B cell (primary cell): ENCODE data around the gene BUD13. TPM values are rescaled to one million over a fixed set of nuclear protein-coding genes. Genes with fewer than 3 reads are reported as not detected.

Experiments used
- ATAC-seq: fragments of 200-7000 bp; cut with Tn5 transposase; one replicate; pipeline ENCODE4 v1.10.0; 2021; ENCODE audit warnings: low read depth, mild to moderate bottlenecking, moderate number of reproducible peaks, moderate library complexity
- CTCF ChIA-PET: fragments of 350-600 bp; sonication (Branson Sonifier 250); formaldehyde crosslinking; loops from one replicate; lab custom pipeline; 2021; ENCODE audit warnings: antibody characterized with exemption, inconsistent platforms; lab: Charles Lee
- POLR2A ChIA-PET: fragments of 350-600 bp; sonication (Branson Sonifier 250); formaldehyde crosslinking; loops from one replicate; lab custom pipeline; 2021; ENCODE audit warnings: antibody characterized with exemption; lab: Charles Lee
- DNase-seq: peaks from one replicate; pipeline ENCODE4 v3.0.0; 2013
- H2AFZ ChIP-seq: 2 replicates; pipeline ENCODE4 v1.6.1; 2012; ENCODE audit warnings: mild to moderate bottlenecking, low read depth, low read length; ENCODE audit not compliant: insufficient read depth, poor library complexity, severe bottlenecking
- H3K27ac ChIP-seq, 2 donors: 1 replicate in 1 of 2; 2 replicates in 1 of 2; pipeline ENCODE4 v1.5.1; 2012 to 2013; ENCODE audit warnings: low read length in 2 of 2, mild to moderate bottlenecking in 2 of 2, moderate library complexity in 1 of 2
- H3K27me3 ChIP-seq, 4 experiments: fragments of 200-600 bp in 1 of 4; sonication (generic) in 1 of 4; replicated peaks in 1 of 4; 1 replicate in 2 of 4; 2 replicates in 2 of 4; pipeline versions ENCODE4 v1.6.1 to v1.7.0; 2013 to 2016; ENCODE audit warnings: low read length in 3 of 4, mild to moderate bottlenecking in 2 of 4, mixed read lengths in 1 of 4, moderate library complexity in 1 of 4; ENCODE audit not compliant: insufficient read depth in 4 of 4, control insufficient read depth in 3 of 4; ENCODE audit errors: control extremely low read depth in 1 of 4
- H3K36me3 ChIP-seq, 2 experiments: replicated peaks in 1 of 2; 1 replicate in 1 of 2; 2 replicates in 1 of 2; pipeline versions ENCODE4 v1.6.1 to v1.7.1; 2013; ENCODE audit warnings: low read length in 1 of 2; ENCODE audit not compliant: insufficient read depth in 2 of 2, control insufficient read depth in 1 of 2; ENCODE audit errors: control extremely low read depth in 1 of 2, extremely low read depth in 1 of 2
- H3K4me1 ChIP-seq, 2 donors: fragments of 200-600 bp in 1 of 2; sonication (generic) in 1 of 2; 1 replicate in 1 of 2; 2 replicates in 1 of 2; pipeline versions ENCODE4 v1.5.1 to v1.6.1; 2013 to 2017; ENCODE audit warnings: low read length in 2 of 2; ENCODE audit not compliant: control insufficient read depth in 2 of 2, insufficient read depth in 2 of 2
- H3K4me2 ChIP-seq: replicated peaks from 2 replicates; pipeline ENCODE3; 2012; ENCODE audit warnings: mild to moderate bottlenecking, low read depth, low read length; ENCODE audit not compliant: poor library complexity, severe bottlenecking
- H3K4me3 ChIP-seq, 5 experiments: fragments of 200-600 bp in 1 of 5; sonication (generic) in 1 of 5; 1 replicate in 3 of 5; 2 replicates in 2 of 5; pipeline versions ENCODE4 v1.5.1 to v1.7.0; 2011 to 2016; ENCODE audit warnings: low read length in 4 of 5, mild to moderate bottlenecking in 4 of 5, low read depth in 2 of 5, control low read depth in 1 of 5, moderate library complexity in 1 of 5; ENCODE audit not compliant: insufficient read depth in 1 of 5; ENCODE audit errors: control extremely low read depth in 1 of 5, extremely low read depth in 1 of 5
- H3K79me2 ChIP-seq: fragments of 200-600 bp; sonication (generic); one replicate; pipeline ENCODE4 v1.6.0; 2016; ENCODE audit warnings: low read length; ENCODE audit not compliant: control insufficient read depth, insufficient read depth
- H3K9ac ChIP-seq: fragments of 200-600 bp; sonication (generic); 2 replicates; pipeline ENCODE4 v1.6.1; 2017; ENCODE audit warnings: mild to moderate bottlenecking, low read length, moderate library complexity
- H3K9me3 ChIP-seq, 3 donors: one replicate each; pipeline versions ENCODE4 v1.6.1 to v1.7.1; 2013; ENCODE audit warnings: low read length in 2 of 3; ENCODE audit not compliant: control insufficient read depth in 2 of 3, insufficient read depth in 1 of 3; ENCODE audit errors: control extremely low read depth in 1 of 3
- H4K20me1 ChIP-seq: 2 replicates; pipeline ENCODE4 v1.6.0; 2012; ENCODE audit warnings: mild to moderate bottlenecking, low read length; ENCODE audit not compliant: insufficient read depth, control insufficient read depth, poor library complexity, severe bottlenecking
- H3K27ac Mint-ChIP-seq: one replicate; pipeline ENCODE4 v1.8.0; 2021; ENCODE audit warnings: mixed read lengths
- H3K27me3 Mint-ChIP-seq: one replicate; pipeline ENCODE4 v1.8.0; 2021; ENCODE audit warnings: mixed read lengths
- H3K4me1 Mint-ChIP-seq: one replicate; pipeline ENCODE4 v1.8.0; 2021; ENCODE audit warnings: mixed read lengths
- H3K4me3 Mint-ChIP-seq: one replicate; pipeline ENCODE4 v1.8.0; 2021; ENCODE audit warnings: mixed read lengths
- H3K9me3 Mint-ChIP-seq: one replicate; pipeline ENCODE4 v1.8.0; 2022; ENCODE audit warnings: mixed read lengths; ENCODE audit not compliant: insufficient read depth
- EZH2 ChIP-seq: IDR thresholded peaks from 2 replicates; pipeline ENCODE4 v1.6.1; 2012; ENCODE audit warnings: borderline replicate concordance, low read depth, mild to moderate bottlenecking, moderate library complexity, low read length; ENCODE audit not compliant: insufficient read depth, poor library complexity, severe bottlenecking
- WGBS: methylation state at CpG from one replicate; pipeline ENCODE4 v1.1.5; 2013; ENCODE audit warnings: missing lambda C conversion rate; ENCODE audit not compliant: insufficient coverage; 5-methylcytosine and 5-hydroxymethylcytosine counted together
- intact Hi-C: fragments of 100-400 bp; cut with micrococcal nuclease; formaldehyde crosslinking; loops from one replicate; pipeline ENCODE4 v1.10.0; 2022
- polyA plus RNA-seq: library from polyadenylated mRNA; depleted of rRNA; stranded (reverse); fragments of >200 nt; gene quantifications from 2 replicates; pipeline ENCODE4 v1.2.3, GENCODE V29; 2012
- total RNA-seq, 2 donors: library from RNA; stranded (reverse); fragments of 120-200 nt in 1 of 2; gene quantifications; 1 replicate in 1 of 2; 2 replicates in 1 of 2; pipeline versions ENCODE4 v1.2.3 to v1.2.4, GENCODE V29; 2013 to 2022
- TF ChIP-seq, protein P1 (sequence below): fragments of 200-600 bp; IDR thresholded peaks from one replicate; pipeline ENCODE4 v1.8.0; 2022; ENCODE audit warnings: antibody characterized with exemption, mild to moderate bottlenecking

The BUD13 gene
- total and polyA plus RNA-seq, 2 donors (not counting 1 experiment from before 2014, with no cell fraction given) = 14.1 to 24.2 TPM

GRCh38 chr11:116721988-116722387 is 50.8 kb downstream of the BUD13 start:
- Histone ChIP-seq H3K27ac (no peak overlapping the region), H3K79me2 (no peaks in the 10 kb centered on the region), H3K36me3 (no peaks in the 10 kb centered on the region), H3K4me1 (no peaks in the 10 kb centered on the region), H3K9ac (no peak overlapping the region), H3K4me2 (no peak overlapping the region), H2AFZ (no peak overlapping the region), H3K9me3 (no peaks in the 10 kb centered on the region), H3K27me3 (no peaks in the 10 kb centered on the region), H4K20me1 (no peaks in the 10 kb centered on the region), H3K4me3 (no peak overlapping the region)
- ATAC-seq = no peak
- H3K9me3 Mint-ChIP-seq = no peaks in the 10 kb centered on the region
- TF ChIP-seq, protein P1, sequence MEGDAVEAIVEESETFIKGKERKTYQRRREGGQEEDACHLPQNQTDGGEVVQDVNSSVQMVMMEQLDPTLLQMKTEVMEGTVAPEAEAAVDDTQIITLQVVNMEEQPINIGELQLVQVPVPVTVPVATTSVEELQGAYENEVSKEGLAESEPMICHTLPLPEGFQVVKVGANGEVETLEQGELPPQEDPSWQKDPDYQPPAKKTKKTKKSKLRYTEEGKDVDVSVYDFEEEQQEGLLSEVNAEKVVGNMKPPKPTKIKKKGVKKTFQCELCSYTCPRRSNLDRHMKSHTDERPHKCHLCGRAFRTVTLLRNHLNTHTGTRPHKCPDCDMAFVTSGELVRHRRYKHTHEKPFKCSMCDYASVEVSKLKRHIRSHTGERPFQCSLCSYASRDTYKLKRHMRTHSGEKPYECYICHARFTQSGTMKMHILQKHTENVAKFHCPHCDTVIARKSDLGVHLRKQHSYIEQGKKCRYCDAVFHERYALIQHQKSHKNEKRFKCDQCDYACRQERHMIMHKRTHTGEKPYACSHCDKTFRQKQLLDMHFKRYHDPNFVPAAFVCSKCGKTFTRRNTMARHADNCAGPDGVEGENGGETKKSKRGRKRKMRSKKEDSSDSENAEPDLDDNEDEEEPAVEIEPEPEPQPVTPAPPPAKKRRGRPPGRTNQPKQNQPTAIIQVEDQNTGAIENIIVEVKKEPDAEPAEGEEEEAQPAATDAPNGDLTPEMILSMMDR = no peak
- TF ChIP-seq EZH2 = no peak
- H3K4me3 Mint-ChIP-seq = no peak overlapping the region
- intact Hi-C loops = no loop called here
- H3K27me3 Mint-ChIP-seq = peaks cover 25% of the 10 kb centered on the region
- ChIA-PET CTCF (interaction anchor here (0.6 to 1.9 kb wide), 2 partner anchors 11 to 574 kb away, joined by 3 to 5 read pairs; no protein-coding TSS in a partner anchor), POLR2A (no interaction called here)
- no peak overlapping the region for H3K27ac Mint-ChIP-seq
- 71% methylated on average over 1 of the region's 4 CpGs for WGBS
- no peaks in the 10 kb centered on the region for H3K4me1 Mint-ChIP-seq
- DNase-seq = no peak

DNA sequence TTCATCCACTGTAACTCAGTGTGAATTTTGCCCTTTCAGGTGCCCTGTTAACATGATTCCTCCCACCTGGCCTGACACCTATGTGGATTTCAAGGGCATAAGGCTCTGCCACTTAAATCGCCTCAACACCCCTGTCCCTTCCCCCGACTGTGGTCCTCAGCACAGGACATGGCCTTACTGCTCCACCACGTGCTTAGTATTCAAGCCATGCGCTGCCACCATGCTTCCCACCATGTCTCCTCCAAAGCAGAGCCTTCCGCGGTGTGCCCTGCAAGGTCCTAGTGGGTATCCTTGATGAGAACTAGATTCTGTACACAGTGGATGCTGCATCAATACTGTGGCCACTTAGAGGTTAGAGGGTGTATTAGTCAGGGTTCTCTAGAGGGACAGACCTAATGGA is 51.9 kb downstream of the BUD13 start:
- H3K4me1 ChIP-seq = no peaks in the 10 kb centered on the region
- no peaks in the 10 kb centered on the region for H3K36me3 ChIP-seq
- no peaks in the 10 kb centered on the region for H3K9me3 ChIP-seq
- DNase-seq (no peak), ATAC-seq (no peak)
- H3K9ac ChIP-seq = no peak overlapping the region
- no peak overlapping the region for H3K4me3 ChIP-seq
- TF ChIP-seq, protein P1 = no peak
- no peak for TF ChIP-seq EZH2
- Mint-ChIP-seq H3K27me3 (peaks cover 18% of the 10 kb centered on the region), H3K27ac (no peak overlapping the region), H3K4me3 (no peak overlapping the region), H3K4me1 (no peaks in the 10 kb centered on the region), H3K9me3 (no peaks in the 10 kb centered on the region)
- no peak overlapping the region for H3K27ac ChIP-seq
- intact Hi-C loops = no loop called here
- no peak overlapping the region for H2AFZ ChIP-seq
- ChIA-PET POLR2A (no interaction called here), CTCF (no interaction called here)
- no peaks in the 10 kb centered on the region for H4K20me1 ChIP-seq
- H3K27me3 ChIP-seq = no peaks in the 10 kb centered on the region
- no peak overlapping the region for H3K4me2 ChIP-seq
- H3K79me2 ChIP-seq = no peaks in the 10 kb centered on the region
- no CpG with 5 or more reads among the region's 6 CpGs for WGBS
